GM04503 (cell line): ENCODE measurements around the gene ZKSCAN4.
A peak's percentile ranks its signal among the peaks of the same experiment; 100 is the strongest.

ENCODE experiments used
- DNase-seq: peaks from one replicate; pipeline ENCODE4 v3.0.0-alpha.2; 2012; ENCODE audit warnings: low read depth

The ZKSCAN4 gene

GRCh38 chr6:28252009-28252975, at the start of gene ZKSCAN4:
TSS of gene ZKSCAN4 (minus strand) at chr6:28252269. CDS start at chr6:28251980, 289 bp downstream.
- DNase-seq, result peak; percentile 63

- no peak for DNase-seq
These were observed 44.5 kb upstream of the ZKSCAN4 start for GRCh38 chr6:28296520-28297060.

- no peak for DNase-seq
These were observed 43.3 kb upstream of the ZKSCAN4 start for GRCh38 chr6:28295326-28295725.

GRCh38 chr6:28291573-28291972, 39.5 kb upstream of the ZKSCAN4 start:
- no peak for DNase-seq

- DNase-seq, result no peak
These were observed 30.9 kb upstream of the ZKSCAN4 start for GRCh38 chr6:28282926-28283325.

- peak; percentile 11 for DNase-seq
These were observed 29.4 kb upstream of the ZKSCAN4 start, which contains the start of gene PGBD1 for GRCh38 chr6:28281288-28282064. TSS of gene PGBD1 (plus strand) at chr6:28281572. CDS start at chr6:28283814, 2,242 bp downstream.

GRCh38 chr6:28280595-28281287, 28.7 kb upstream of the ZKSCAN4 start:
- no peak for DNase-seq

GRCh38 chr6:28277746-28278145, 25.7 kb upstream of the ZKSCAN4 start:
- no peak for DNase-seq

GRCh38 chr6:28274888-28275287, 22.8 kb upstream of the ZKSCAN4 start:
- no peak for DNase-seq

GRCh38 chr6:28269492-28269891, 17.4 kb upstream of the ZKSCAN4 start:
- peak; percentile 79 for DNase-seq

- no peak for DNase-seq
These were observed 15.6 kb upstream of the ZKSCAN4 start for GRCh38 chr6:28267695-28268059.

- peak; percentile 63 for DNase-seq
These were observed 15.1 kb upstream of the ZKSCAN4 start, which contains the start of gene ZSCAN26 for GRCh38 chr6:28266962-28267694. TSS of gene ZSCAN26 (plus strand) at chr6:28267143. CDS start at chr6:28271920, 4,777 bp downstream.

- DNase-seq, result no peak
These were observed 14.5 kb upstream of the ZKSCAN4 start for GRCh38 chr6:28266563-28266961.

- no peak for DNase-seq
These were observed 12.8 kb upstream of the ZKSCAN4 start for GRCh38 chr6:28264834-28265401.

- no peak for DNase-seq
These were observed 11.9 kb upstream of the ZKSCAN4 start for GRCh38 chr6:28263922-28264321.

- no peak for DNase-seq
These were observed 7.1 kb upstream of the ZKSCAN4 start, which contains the start of gene NKAPL for GRCh38 chr6:28258877-28259777. TSS of gene NKAPL (plus strand) at chr6:28259297. CDS start at chr6:28259372, 75 bp downstream.

- DNase-seq, result no peak
These were observed 5.0 kb upstream of the ZKSCAN4 start for GRCh38 chr6:28257042-28257441.

- no peak for DNase-seq
These were observed 2.1 kb upstream of the ZKSCAN4 start for GRCh38 chr6:28254121-28254519.

- no peak for DNase-seq
These were observed 434 bp downstream of the ZKSCAN4 start for GRCh38 chr6:28251661-28252008.

- no peak for DNase-seq
These were observed 1.3 kb downstream of the ZKSCAN4 start for GRCh38 chr6:28250747-28251146.
